Measurements from ENCODE around the gene RTEL1.

Gene RTEL1

DNA sequence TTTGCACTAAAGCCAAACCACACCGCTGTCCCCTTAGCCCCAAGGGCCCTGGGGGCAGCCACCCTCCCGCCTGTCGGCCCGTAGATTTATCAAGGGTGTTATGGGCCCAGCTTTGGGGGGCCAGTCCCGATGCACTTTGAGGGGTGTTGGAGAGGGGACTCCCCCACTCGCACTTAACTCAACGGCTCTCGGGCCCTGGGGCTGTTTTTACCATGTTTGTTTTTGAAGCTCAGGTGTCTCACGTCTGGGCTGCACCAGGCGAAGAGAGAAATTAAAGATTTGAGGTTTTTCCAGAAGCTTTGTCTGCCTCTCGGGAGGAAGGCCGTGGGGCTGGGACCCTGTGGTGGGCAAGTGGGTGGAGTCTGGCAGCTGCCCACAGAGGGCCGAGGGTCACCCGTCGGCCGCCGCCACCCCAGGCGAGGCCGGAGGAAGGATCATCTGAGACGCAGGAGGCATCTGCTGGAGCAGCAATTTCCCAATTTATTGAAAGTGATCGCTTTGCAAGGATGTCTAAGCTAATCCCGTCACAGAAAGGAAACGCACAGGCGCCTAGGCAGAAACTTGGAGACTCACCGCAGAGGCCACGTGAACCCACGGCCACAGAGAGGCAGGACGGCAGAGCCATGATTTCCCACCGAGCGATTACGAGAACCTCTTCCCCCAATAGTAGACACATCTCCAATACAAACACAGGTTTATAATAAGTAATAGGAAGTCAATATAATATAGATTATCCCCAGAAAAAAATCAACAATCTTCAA is 85.3 kb downstream of the RTEL1 start:
- no peak for DNase-seq

- DNase-seq = no peak
Observed at GRCh38 chr20:63744158-63744557, 86.0 kb downstream of the RTEL1 start.

DNA sequence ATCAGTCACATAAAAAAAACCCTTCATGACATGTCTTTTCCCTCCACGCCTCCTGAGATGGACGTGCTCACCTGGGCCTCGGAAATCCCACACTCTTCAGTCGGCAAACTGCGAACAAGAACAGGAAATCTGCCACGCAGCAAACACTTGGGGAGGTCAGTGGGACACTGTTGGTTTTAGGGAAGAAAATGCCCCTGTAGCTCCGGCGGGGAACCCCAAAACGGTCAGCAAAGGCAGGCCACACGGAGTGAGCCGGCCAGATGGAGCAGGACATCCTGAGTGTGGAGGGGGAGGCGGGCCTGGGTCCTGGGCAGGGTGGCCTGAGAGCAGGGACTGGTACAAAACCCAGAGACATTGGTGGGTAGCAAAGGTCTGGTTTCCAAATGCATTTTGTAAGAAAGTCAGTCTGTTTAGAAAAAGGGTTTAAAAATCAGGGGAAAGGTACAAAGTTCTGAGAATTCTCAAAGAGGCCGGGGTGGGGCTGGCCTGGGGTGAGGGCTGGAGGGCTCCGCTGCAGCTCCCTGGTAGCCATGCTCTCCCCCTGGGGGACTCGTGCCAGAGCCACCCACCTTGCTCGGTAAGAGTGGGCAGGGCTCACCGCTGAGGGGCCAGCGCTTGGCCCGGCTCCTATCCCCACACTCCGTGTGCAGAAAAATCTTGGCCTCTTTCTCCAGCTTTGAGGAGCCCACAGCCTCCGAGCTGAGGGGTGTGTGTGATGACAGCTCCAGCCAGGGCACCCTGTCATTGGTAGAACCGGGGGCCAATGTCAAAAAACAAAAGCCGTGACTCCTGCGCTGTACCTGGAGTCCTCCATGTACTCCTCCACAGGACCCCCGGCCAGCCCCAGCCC is 86.7 kb downstream of the RTEL1 start:
- no peak for DNase-seq

DNA sequence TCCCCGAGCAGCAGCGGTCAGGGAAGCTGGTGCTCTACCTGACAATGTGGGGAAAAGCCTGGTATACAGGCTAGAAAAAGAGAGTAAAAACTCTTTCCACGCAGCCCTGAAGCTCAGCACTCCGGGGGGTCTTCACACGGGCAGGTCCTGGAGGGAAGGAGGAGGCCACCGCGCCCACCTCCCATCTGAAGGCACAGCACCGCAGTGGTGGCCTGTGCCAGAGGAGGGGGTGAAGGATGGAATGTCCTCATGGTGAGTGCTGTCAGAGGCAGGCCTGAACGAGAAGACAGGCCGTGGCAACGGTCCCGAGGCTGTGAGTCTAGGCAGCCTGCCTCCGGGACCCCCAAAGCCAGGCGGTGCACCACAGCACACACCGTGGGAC is 87.3 kb downstream of the RTEL1 start:
- no peak for DNase-seq
